Neuronal stem cell (in vitro differentiated cells): ENCODE data around the gene PPP1R14D.

Source experiments
- DNase-seq: peaks from one replicate; pipeline ENCODE4 v3.0.0-alpha.2; 2013; ENCODE audit warnings: low spot score
- H2AFZ ChIP-seq: one replicate; pipeline ENCODE4 v1.6.1; 2013; ENCODE audit warnings: mild to moderate bottlenecking, low read length, inconsistent platforms
- H2AK5ac ChIP-seq: 2 replicates; pipeline ENCODE4 v1.6.1; 2013; ENCODE audit warnings: low read depth, mild to moderate bottlenecking, inconsistent platforms, low read length, moderate library complexity, mixed read lengths
- H2BK120ac ChIP-seq: 2 replicates; pipeline ENCODE4 v1.6.1; 2013; ENCODE audit warnings: low read depth, mild to moderate bottlenecking, inconsistent platforms, low read length, moderate library complexity, mixed read lengths
- H2BK12ac ChIP-seq: one replicate; pipeline ENCODE4 v1.6.1; 2013; ENCODE audit warnings: low read length, inconsistent platforms
- H2BK15ac ChIP-seq: 2 replicates; pipeline ENCODE4 v1.6.1; 2013; ENCODE audit warnings: mild to moderate bottlenecking, low read length, inconsistent platforms, mixed read lengths
- H2BK5ac ChIP-seq: one replicate; pipeline ENCODE4 v1.6.1; 2013; ENCODE audit warnings: inconsistent platforms, mild to moderate bottlenecking, low read length, moderate library complexity
- H3K14ac ChIP-seq: one replicate; pipeline ENCODE4 v1.6.1; 2013; ENCODE audit warnings: low read length, inconsistent platforms
- H3K18ac ChIP-seq: 2 replicates; pipeline ENCODE4 v1.6.1; 2013; ENCODE audit warnings: low read length, inconsistent platforms
- H3K23ac ChIP-seq: 2 replicates; pipeline ENCODE4 v1.6.1; 2013; ENCODE audit warnings: low read depth, mild to moderate bottlenecking, mixed read lengths, low read length, inconsistent platforms; ENCODE audit not compliant: poor library complexity
- H3K27ac ChIP-seq: replicated peaks from 3 replicates; pipeline ENCODE4 v1.5.1; 2013; ENCODE audit warnings: low read length, inconsistent platforms
- H3K27me3 ChIP-seq, 3 experiments: 2 replicates each; pipeline ENCODE4 v1.6.1; 2013; ENCODE audit warnings: low read length in 3 of 3, mild to moderate bottlenecking in 2 of 3, inconsistent platforms in 1 of 3, low read depth in 1 of 3, mixed read lengths in 1 of 3, moderate library complexity in 1 of 3; ENCODE audit not compliant: control insufficient read depth in 3 of 3, insufficient read depth in 3 of 3
- H3K36me3 ChIP-seq, 2 donors: replicated peaks in 1 of 2; 2 replicates each; pipeline ENCODE4 v1.6.1; 2013; ENCODE audit warnings: low read length in 2 of 2; ENCODE audit not compliant: control insufficient read depth in 2 of 2, insufficient read depth in 2 of 2
- H3K4ac ChIP-seq: 2 replicates; pipeline ENCODE4 v1.6.1; 2013; ENCODE audit warnings: inconsistent platforms, mild to moderate bottlenecking, low read length, moderate library complexity
- H3K4me1 ChIP-seq, 2 donors: 1 replicate in 1 of 2; 2 replicates in 1 of 2; pipeline ENCODE4 v1.6.1; 2013; ENCODE audit warnings: low read length in 2 of 2, low read depth in 1 of 2; ENCODE audit not compliant: control insufficient read depth in 2 of 2, insufficient read depth in 1 of 2
- H3K4me2 ChIP-seq: one replicate; pipeline ENCODE4 v1.6.1; 2013; ENCODE audit warnings: mild to moderate bottlenecking, low read length, inconsistent platforms; ENCODE audit not compliant: insufficient read depth, poor library complexity, severe bottlenecking
- H3K4me3 ChIP-seq, 2 donors: 2 replicates each; pipeline ENCODE4 v1.5.1; 2013; ENCODE audit warnings: low read length in 2 of 2, mild to moderate bottlenecking in 2 of 2, inconsistent platforms in 1 of 2, moderate library complexity in 1 of 2
- H3K79me1 ChIP-seq: one replicate; pipeline ENCODE4 v1.6.1; 2013; ENCODE audit warnings: low read depth, mild to moderate bottlenecking, inconsistent platforms, low read length, moderate library complexity
- H3K9ac ChIP-seq: one replicate; pipeline ENCODE4 v1.6.1; 2013; ENCODE audit warnings: mild to moderate bottlenecking, low read depth, low read length, inconsistent platforms; ENCODE audit not compliant: poor library complexity
- H3K9me3 ChIP-seq, 2 donors: replicated peaks in 1 of 2; 2 replicates each; pipeline versions ENCODE3 to v1.6.1; 2013; ENCODE audit warnings: low read length in 2 of 2, mild to moderate bottlenecking in 2 of 2, inconsistent platforms in 1 of 2, low read depth in 1 of 2, mixed read lengths in 1 of 2, moderate library complexity in 1 of 2; ENCODE audit not compliant: control insufficient read depth in 2 of 2, insufficient read depth in 1 of 2
- H4K8ac ChIP-seq: one replicate; pipeline ENCODE4 v1.6.1; 2013; ENCODE audit warnings: low read depth, mild to moderate bottlenecking, inconsistent platforms, low read length, moderate library complexity
- H4K91ac ChIP-seq: one replicate; pipeline ENCODE4 v1.6.1; 2013; ENCODE audit warnings: low read length, low read depth, mild to moderate bottlenecking, inconsistent platforms; ENCODE audit not compliant: poor library complexity
- WGBS, 2 donors: extraction: QIAGEN DNeasy Blood & Tissue Kit; methylation state at CpG; one replicate each; pipeline ENCODE4 v1.1.7; 2013; ENCODE audit warnings: missing lambda C conversion rate in 2 of 2, mixed read lengths in 1 of 2; ENCODE audit not compliant: insufficient read length in 2 of 2, insufficient replicate concordance in 1 of 2; ENCODE audit errors: extremely low coverage in 2 of 2; 5-methylcytosine and 5-hydroxymethylcytosine counted together

Gene PPP1R14D

GRCh38 chr15:40771242-40771641, 57.3 kb downstream of the PPP1R14D start:
- Histone ChIP-seq H3K4me1 (peaks cover 0 to 2% of the 10 kb centered on the region in 2 donors), H3K18ac (no peak overlapping the region), H3K27ac (no peak overlapping the region)

GRCh38 chr15:40770147-40770721, 58.3 kb downstream of the PPP1R14D start:
- peaks cover 0 to 10% of the 10 kb centered on the region in 2 donors for H3K4me1 ChIP-seq
- H2BK15ac ChIP-seq = no peak overlapping the region
- no peak overlapping the region for H3K14ac ChIP-seq
- no peak overlapping the region for H4K8ac ChIP-seq
- peak overlapping the region; percentile 66 for H2BK5ac ChIP-seq
- H3K27ac ChIP-seq = no peak overlapping the region
- peak overlapping the region; percentile 44 for H3K9ac ChIP-seq
- no CpG with 5 or more reads among the region's 17 CpGs for WGBS, 2 donors
- no peak overlapping the region for H2AFZ ChIP-seq
- H3K18ac ChIP-seq = no peak overlapping the region
- H2BK120ac ChIP-seq = no peak overlapping the region
- no peak overlapping the region for H3K4me3 ChIP-seq
- H3K36me3 ChIP-seq = peaks cover 16 to 41% of the 10 kb centered on the region in 2 donors
- H2BK12ac ChIP-seq = no peak overlapping the region
- peaks cover 2% of the 10 kb centered on the region for H3K79me1 ChIP-seq
- H2AK5ac ChIP-seq = no peak overlapping the region
- no peak overlapping the region for H4K91ac ChIP-seq
- H3K9me3 ChIP-seq = no peaks in the 10 kb centered on the region
- no peak for DNase-seq
- peaks cover 0 to 4% (median 0%) of the 10 kb centered on the region in 3 experiments for H3K27me3 ChIP-seq
- H3K23ac ChIP-seq = peak overlapping the region; percentile 73
- no peak overlapping the region for H3K4me2 ChIP-seq
- no peak overlapping the region for H3K4ac ChIP-seq

More at GRCh38 chr15:40771242-40771641, 57.3 kb downstream of the PPP1R14D start:
- Histone ChIP-seq H2AFZ (no peak overlapping the region), H3K79me1 (peaks cover 2% of the 10 kb centered on the region), H3K9ac (no peak overlapping the region), H3K27me3 (no peaks in the 10 kb centered on the region), H2BK15ac (no peak overlapping the region), H2BK12ac (no peak overlapping the region), H3K36me3 (peaks cover 22 to 51% of the 10 kb centered on the region in 2 donors), H4K91ac (no peak overlapping the region), H2BK120ac (no peak overlapping the region), H3K14ac (no peak overlapping the region), H3K4ac (no peak overlapping the region), H2AK5ac (no peak overlapping the region), H4K8ac (no peak overlapping the region), H3K4me3 (no peak overlapping the region), H3K9me3 (no peaks in the 10 kb centered on the region), H3K23ac (no peak overlapping the region), H2BK5ac (peak overlapping the region; percentile 66), H3K4me2 (no peak overlapping the region)
- no peak for DNase-seq
- no CpG with 5 or more reads among the region's 5 CpGs for WGBS, 2 donors

- H2BK120ac ChIP-seq = no peak within 1 kb of the TSS
- no peak within 1 kb of the TSS for H4K91ac ChIP-seq
- H3K14ac ChIP-seq = peak within 1 kb of the TSS; percentile 63
- H3K4ac ChIP-seq = no peak within 1 kb of the TSS
- H3K23ac ChIP-seq = peak within 1 kb of the TSS; percentile 73
- no peak for DNase-seq
- WGBS, 2 donors = no CpG with 5 or more reads among the region's 28 CpGs
- peaks cover 2% of the 10 kb centered on the region for H3K79me1 ChIP-seq
- H2AFZ ChIP-seq = no peak within 1 kb of the TSS
- no peak within 1 kb of the TSS for H2AK5ac ChIP-seq
- no peaks in the 10 kb centered on the region for H3K9me3 ChIP-seq
- no peak within 1 kb of the TSS for H2BK15ac ChIP-seq
- H3K4me3 ChIP-seq = no peak within 1 kb of the TSS
- H3K4me2 ChIP-seq = no peak within 1 kb of the TSS
- peak within 1 kb of the TSS; percentile 44 for H3K9ac ChIP-seq
- H3K4me1 ChIP-seq = peaks cover 0 to 14% of the 10 kb centered on the region in 2 donors
- H2BK5ac ChIP-seq = peak within 1 kb of the TSS; percentile 66
- peaks cover 11 to 34% of the 10 kb centered on the region in 2 donors for H3K36me3 ChIP-seq
- H3K27me3 ChIP-seq = peaks cover 0 to 10% (median 0%) of the 10 kb centered on the region in 3 experiments
- no peak within 1 kb of the TSS for H4K8ac ChIP-seq
- no peak within 1 kb of the TSS for H2BK12ac ChIP-seq
- H3K18ac ChIP-seq = no peak within 1 kb of the TSS
- no peak within 1 kb of the TSS for H3K27ac ChIP-seq
Measured at GRCh38 chr15:40769274-40770146, 59.0 kb downstream of the PPP1R14D start, which contains the start of gene C15orf62. Gene C15orf62, plus strand, starts transcription at chr15:40769980. Its CDS starts 516 bp downstream, at chr15:40770496.
